HL-60 (cell line): ENCODE measurements around the gene MOB2.
"Not testable (repeated sequence)": the region's sequence is repeated elsewhere in the genome, so short reads cannot be mapped to it uniquely, and the experiment has no call there.

Experiments
- DNase-seq, 2 experiments: peaks; one replicate each; pipeline ENCODE4 v3.0.0-alpha.2; 2010 to 2020; ENCODE audit warnings: low read depth in 1 of 2, low spot score in 1 of 2
- H3K27ac ChIP-seq: fragments of 250-450 bp; sonication (Bioruptor Pico); replicated peaks from 2 replicates; pipeline ENCODE4 v1.5.1; 2020; ENCODE audit warnings: mild to moderate bottlenecking, moderate library complexity
- H3K27me3 ChIP-seq: fragments of 250-450 bp; sonication (Bioruptor Pico); 2 replicates; pipeline ENCODE4 v1.5.1; 2021; ENCODE audit warnings: mild to moderate bottlenecking, moderate library complexity; ENCODE audit not compliant: insufficient read depth, poor library complexity, severe bottlenecking
- H3K4me3 ChIP-seq: replicated peaks from 2 replicates; pipeline ENCODE4 v1.5.1; 2011; ENCODE audit warnings: mild to moderate bottlenecking, control low read depth, low read length; ENCODE audit not compliant: insufficient read depth
- GABPA ChIP-seq: IDR thresholded peaks from 2 replicates; pipeline ENCODE4 v1.6.1; 2012; ENCODE audit warnings: low read depth
- POLR2AphosphoS5 ChIP-seq: IDR thresholded peaks from 2 replicates; pipeline ENCODE4 v1.6.1; 2012; ENCODE audit warnings: low read depth
- SPI1 ChIP-seq: IDR thresholded peaks from 2 replicates; pipeline ENCODE4 v1.6.1; 2012; ENCODE audit warnings: low read depth, mild to moderate bottlenecking, borderline replicate concordance
- TF ChIP-seq, protein P1 (sequence below): IDR thresholded peaks from one replicate; pipeline ENCODE4 v1.5.1; 2011; ENCODE audit warnings: low read length, control low read depth, inconsistent platforms; ENCODE audit not compliant: insufficient read depth
- TF ChIP-seq, protein P2 (sequence below): IDR thresholded peaks from 2 replicates; pipeline ENCODE4 v1.6.1; 2012; ENCODE audit warnings: low read depth; ENCODE audit not compliant: insufficient replicate concordance

The MOB2 gene

DNA sequence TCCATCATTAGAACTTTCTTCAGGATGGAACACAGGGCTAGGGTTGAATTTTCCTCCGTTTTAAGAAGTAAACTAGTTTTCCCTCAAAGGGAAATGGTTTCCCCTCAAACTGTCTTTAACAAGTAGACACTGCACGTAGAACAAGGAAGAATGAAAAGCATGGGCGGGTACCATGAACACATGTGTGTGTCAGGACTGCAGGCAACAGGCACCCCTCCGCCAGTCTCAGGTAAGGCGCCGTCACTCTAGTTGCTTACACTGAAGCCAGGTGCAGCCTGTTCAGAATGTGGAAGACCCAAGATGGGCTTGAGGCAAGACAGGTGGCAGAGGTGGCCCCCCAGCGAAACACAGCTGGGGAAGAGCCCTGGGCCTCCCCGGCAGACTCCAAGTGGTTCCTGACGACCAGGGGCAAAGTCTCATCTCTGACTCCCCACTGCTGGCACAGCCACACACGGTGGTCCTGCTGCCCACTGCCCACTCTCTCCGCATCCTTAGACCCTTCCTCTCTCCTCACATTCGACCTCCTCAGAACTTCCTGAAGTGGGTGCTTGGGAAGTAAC is 25.4 kb upstream of the MOB2 start:
- DNase-seq, result no peak
- no peak overlapping the region for H3K27ac ChIP-seq
- H3K27me3 ChIP-seq, result no peaks in the 10 kb centered on the region
- TF ChIP-seq SPI1 (no peak), POLR2AphosphoS5 (no peak), GABPA (no peak)
- TF ChIP-seq, protein P1, sequence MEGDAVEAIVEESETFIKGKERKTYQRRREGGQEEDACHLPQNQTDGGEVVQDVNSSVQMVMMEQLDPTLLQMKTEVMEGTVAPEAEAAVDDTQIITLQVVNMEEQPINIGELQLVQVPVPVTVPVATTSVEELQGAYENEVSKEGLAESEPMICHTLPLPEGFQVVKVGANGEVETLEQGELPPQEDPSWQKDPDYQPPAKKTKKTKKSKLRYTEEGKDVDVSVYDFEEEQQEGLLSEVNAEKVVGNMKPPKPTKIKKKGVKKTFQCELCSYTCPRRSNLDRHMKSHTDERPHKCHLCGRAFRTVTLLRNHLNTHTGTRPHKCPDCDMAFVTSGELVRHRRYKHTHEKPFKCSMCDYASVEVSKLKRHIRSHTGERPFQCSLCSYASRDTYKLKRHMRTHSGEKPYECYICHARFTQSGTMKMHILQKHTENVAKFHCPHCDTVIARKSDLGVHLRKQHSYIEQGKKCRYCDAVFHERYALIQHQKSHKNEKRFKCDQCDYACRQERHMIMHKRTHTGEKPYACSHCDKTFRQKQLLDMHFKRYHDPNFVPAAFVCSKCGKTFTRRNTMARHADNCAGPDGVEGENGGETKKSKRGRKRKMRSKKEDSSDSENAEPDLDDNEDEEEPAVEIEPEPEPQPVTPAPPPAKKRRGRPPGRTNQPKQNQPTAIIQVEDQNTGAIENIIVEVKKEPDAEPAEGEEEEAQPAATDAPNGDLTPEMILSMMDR, result no peak
- no peak overlapping the region for H3K4me3 ChIP-seq

DNA sequence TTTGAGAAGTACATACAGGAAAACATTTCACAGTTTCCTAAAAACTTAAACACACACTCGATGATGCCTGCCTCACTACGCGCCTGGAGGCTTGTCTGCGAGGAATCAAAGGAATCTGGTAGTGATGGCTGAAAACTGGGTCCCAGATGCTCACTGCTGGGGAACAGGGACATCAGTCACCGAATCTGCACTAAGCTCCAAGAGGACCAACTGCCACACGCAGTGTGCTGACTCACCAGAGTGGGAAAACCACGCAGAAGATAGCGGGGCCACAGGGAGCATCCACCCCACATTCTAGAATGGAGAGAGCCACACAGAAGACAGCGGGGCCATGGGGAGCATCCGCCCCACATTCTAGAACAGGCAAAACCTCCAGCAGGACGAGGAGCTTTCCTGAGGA is 24.3 kb upstream of the MOB2 start:
- no peak overlapping the region for H3K27ac ChIP-seq
- DNase-seq, result no peak
- no peaks in the 10 kb centered on the region for H3K27me3 ChIP-seq

DNA sequence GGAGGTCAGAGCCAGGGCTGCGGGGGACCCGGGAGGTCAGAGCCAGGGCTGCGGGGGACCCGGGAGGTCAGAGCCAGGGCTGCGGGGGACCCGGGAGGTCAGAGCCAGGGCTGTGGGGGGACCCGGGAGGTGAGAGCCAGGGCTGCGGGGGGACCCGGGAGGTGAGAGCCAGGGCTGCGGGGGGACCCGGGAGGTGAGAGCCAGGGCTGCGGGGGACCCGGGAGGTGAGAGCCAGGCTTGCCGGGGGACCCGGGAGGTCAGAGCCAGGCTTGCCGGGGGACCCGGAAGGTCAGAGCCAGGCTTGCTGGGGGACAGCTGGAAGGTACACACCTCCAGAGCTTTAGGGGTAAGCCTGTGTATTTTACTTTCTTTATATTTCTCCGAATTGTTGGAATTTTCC is 23.8 kb upstream of the MOB2 start:
- DNase-seq, H3K4me3 ChIP-seq, H3K27ac ChIP-seq, H3K27me3 ChIP-seq: not testable (repeated sequence)

More for the DNA sequence above, 24.3 kb upstream of the MOB2 start:
- TF ChIP-seq, protein P2, sequence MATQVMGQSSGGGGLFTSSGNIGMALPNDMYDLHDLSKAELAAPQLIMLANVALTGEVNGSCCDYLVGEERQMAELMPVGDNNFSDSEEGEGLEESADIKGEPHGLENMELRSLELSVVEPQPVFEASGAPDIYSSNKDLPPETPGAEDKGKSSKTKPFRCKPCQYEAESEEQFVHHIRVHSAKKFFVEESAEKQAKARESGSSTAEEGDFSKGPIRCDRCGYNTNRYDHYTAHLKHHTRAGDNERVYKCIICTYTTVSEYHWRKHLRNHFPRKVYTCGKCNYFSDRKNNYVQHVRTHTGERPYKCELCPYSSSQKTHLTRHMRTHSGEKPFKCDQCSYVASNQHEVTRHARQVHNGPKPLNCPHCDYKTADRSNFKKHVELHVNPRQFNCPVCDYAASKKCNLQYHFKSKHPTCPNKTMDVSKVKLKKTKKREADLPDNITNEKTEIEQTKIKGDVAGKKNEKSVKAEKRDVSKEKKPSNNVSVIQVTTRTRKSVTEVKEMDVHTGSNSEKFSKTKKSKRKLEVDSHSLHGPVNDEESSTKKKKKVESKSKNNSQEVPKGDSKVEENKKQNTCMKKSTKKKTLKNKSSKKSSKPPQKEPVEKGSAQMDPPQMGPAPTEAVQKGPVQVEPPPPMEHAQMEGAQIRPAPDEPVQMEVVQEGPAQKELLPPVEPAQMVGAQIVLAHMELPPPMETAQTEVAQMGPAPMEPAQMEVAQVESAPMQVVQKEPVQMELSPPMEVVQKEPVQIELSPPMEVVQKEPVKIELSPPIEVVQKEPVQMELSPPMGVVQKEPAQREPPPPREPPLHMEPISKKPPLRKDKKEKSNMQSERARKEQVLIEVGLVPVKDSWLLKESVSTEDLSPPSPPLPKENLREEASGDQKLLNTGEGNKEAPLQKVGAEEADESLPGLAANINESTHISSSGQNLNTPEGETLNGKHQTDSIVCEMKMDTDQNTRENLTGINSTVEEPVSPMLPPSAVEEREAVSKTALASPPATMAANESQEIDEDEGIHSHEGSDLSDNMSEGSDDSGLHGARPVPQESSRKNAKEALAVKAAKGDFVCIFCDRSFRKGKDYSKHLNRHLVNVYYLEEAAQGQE, result no peak
- TF ChIP-seq, protein P1, result no peak
- TF ChIP-seq GABPA, result no peak
- TF ChIP-seq SPI1, result no peak
- no peak for TF ChIP-seq POLR2AphosphoS5
- no peak overlapping the region for H3K4me3 ChIP-seq

DNA sequence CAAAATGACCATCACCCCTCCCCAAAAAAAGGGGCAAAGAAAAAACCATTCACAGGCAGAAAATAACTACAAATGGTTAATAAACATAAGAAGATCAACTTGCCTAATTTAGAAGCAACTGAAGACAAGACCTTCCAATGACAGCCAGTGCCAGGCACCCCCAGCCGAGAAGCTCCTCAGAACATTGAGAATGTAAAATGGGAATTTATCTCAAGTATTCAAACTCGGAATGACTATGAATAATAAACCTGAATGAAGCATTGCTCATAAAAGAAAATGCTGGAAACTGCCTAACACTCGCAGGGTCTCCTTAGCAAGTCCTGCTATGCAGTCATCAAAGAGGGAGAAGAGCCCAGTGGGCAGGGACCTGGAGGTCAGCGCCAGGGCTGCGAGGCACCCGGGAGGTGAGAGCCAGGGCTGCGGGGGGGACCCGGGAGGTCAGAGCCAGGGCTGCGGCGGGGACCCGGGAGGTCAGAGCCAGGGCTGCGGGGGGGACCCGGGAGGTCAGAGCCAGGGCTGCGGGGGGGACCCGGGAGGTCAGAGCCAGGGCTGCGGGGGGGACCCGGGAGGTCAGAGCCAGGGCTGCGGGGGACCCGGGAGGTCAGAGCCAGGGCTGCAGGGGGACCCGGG is 23.2 kb upstream of the MOB2 start:
- TF ChIP-seq, protein P2, result no peak
- TF ChIP-seq SPI1, result no peak
- TF ChIP-seq, protein P1, result no peak
- H3K4me3 ChIP-seq, result no peak overlapping the region

More for the DNA sequence above, 23.2 kb upstream of the MOB2 start:
- no peak for DNase-seq
- Histone ChIP-seq H3K27me3 (no peaks in the 10 kb centered on the region), H3K27ac (no peak overlapping the region)
